Testis (tissue), 2 donors: ENCODE data around the gene FRMD4B.

ENCODE experiments used
- POLR2A ChIP-seq: fragments of 450-650 bp; IDR thresholded peaks from one replicate; pipeline ENCODE4 v1.6.1; 2017; ENCODE audit warnings: antibody characterized with exemption, mild to moderate bottlenecking, moderate library complexity
- TF ChIP-seq, protein P1 (sequence below), 3 experiments: fragments of 450-650 bp in 2 of 3; fragments of 200-600 bp in 1 of 3; sonication (generic) in 1 of 3; IDR thresholded peaks; one replicate each; pipeline ENCODE4 v1.5.1; 2016 to 2019; ENCODE audit warnings: antibody characterized with exemption in 3 of 3, mild to moderate bottlenecking in 2 of 3, moderate library complexity in 1 of 3

GRCh38 chr3:69359916-69360315 lies 26.0 kb downstream of the FRMD4B start:
- no peak for TF ChIP-seq POLR2A
- TF ChIP-seq, protein P1, sequence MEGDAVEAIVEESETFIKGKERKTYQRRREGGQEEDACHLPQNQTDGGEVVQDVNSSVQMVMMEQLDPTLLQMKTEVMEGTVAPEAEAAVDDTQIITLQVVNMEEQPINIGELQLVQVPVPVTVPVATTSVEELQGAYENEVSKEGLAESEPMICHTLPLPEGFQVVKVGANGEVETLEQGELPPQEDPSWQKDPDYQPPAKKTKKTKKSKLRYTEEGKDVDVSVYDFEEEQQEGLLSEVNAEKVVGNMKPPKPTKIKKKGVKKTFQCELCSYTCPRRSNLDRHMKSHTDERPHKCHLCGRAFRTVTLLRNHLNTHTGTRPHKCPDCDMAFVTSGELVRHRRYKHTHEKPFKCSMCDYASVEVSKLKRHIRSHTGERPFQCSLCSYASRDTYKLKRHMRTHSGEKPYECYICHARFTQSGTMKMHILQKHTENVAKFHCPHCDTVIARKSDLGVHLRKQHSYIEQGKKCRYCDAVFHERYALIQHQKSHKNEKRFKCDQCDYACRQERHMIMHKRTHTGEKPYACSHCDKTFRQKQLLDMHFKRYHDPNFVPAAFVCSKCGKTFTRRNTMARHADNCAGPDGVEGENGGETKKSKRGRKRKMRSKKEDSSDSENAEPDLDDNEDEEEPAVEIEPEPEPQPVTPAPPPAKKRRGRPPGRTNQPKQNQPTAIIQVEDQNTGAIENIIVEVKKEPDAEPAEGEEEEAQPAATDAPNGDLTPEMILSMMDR (IDR thresholded peaks at IDR 0.05), result no peak
